Measurements from ENCODE around the gene CLDN25. TPM values are rescaled to one million over a fixed set of nuclear protein-coding genes. Genes with fewer than 3 reads are reported as not detected.

Gene CLDN25
- total RNA-seq, 1 experiment from 2014 or later, result not detected

- no peak for TF ChIP-seq REST (IDR thresholded peaks at IDR 0.05; ENCODE audit: low read depth)
- no peak for TF ChIP-seq EZH2 (IDR thresholded peaks at IDR 0.05)
- TF ChIP-seq TCF7L2 (IDR thresholded peaks at IDR 0.05; ENCODE audit: borderline replicate concordance, extremely low read depth, insufficient read depth, insufficient read length), result peak; percentile 8
- TF ChIP-seq ELF1 (IDR thresholded peaks at IDR 0.05; ENCODE audit: borderline replicate concordance, low read depth), result peak; percentile 86
- peak; percentile 21; the same call in 1 of the 2 replicates for TF ChIP-seq ZFX (IDR thresholded peaks at IDR 0.05)
- TF ChIP-seq CEBPB (IDR thresholded peaks at IDR 0.05; ENCODE audit: low read depth), result no peak
- peak; percentile 65; the same call in 1 of the 2 replicates for TF ChIP-seq MAX (IDR thresholded peaks at IDR 0.05)
- TF ChIP-seq EGR1 (IDR thresholded peaks at IDR 0.05; ENCODE audit: low read depth), result no peak
- peak; percentile 68 to 85 (median 74); a peak in 5 of 6 replicates for TF ChIP-seq CTCF (IDR thresholded peaks at IDR 0.05 in 2 of 3, conservative IDR thresholded peaks at IDR 0.05 in 1 of 3; ENCODE audit: borderline replicate concordance in 1 of 3, insufficient read depth in 1 of 3, low read depth in 2 of 3, low read length in 2 of 3)
- TF ChIP-seq FOSL1 (IDR thresholded peaks at IDR 0.05; ENCODE audit: low read depth), result no peak
- no peak for TF ChIP-seq ZNF274 (IDR thresholded peaks at IDR 0.05; ENCODE audit: low read depth, low read length)
- TF ChIP-seq SIN3A (IDR thresholded peaks at IDR 0.05; ENCODE audit: low read depth), result peak; percentile 69; the same call in 1 of the 2 replicates
- TF ChIP-seq CBX3 (IDR thresholded peaks at IDR 0.05; ENCODE audit: low read depth), result peak; percentile 68
- TF ChIP-seq POLR2AphosphoS5 (IDR thresholded peaks at IDR 0.05; ENCODE audit: low read depth, low read length), result peak; percentile 88
These were observed 6.0 kb upstream of the CLDN25 start, which contains the start of gene ZW10 (continued) for GRCh38 chr11:113773416-113774173.
